Astrocyte of the cerebellum (primary cell): ENCODE measurements around the gene ATF3.

ENCODE experiments used
- DNase-seq: peaks from one replicate; pipeline ENCODE4 v3.0.0-alpha.2; 2011; ENCODE audit warnings: low read depth
- H3K4me3 ChIP-seq: 2 replicates; pipeline ENCODE4 v1.5.1; 2011; ENCODE audit warnings: mild to moderate bottlenecking, low read depth, low read length, moderate library complexity
- CTCF ChIP-seq: IDR thresholded peaks from 2 replicates; pipeline ENCODE4 v1.5.1; 2012; ENCODE audit warnings: low read length, low read depth, moderate library complexity, mild to moderate bottlenecking; ENCODE audit errors: missing control alignments
- in situ Hi-C: cut with HindIII; loops from 2 replicates; pipeline ENCODE4 v1.10.0; 2017; ENCODE audit warnings: low sequenced_read_pairs

Gene ATF3

GRCh38 chr1:212607206-212607912 is 1.2 kb upstream of the ATF3 start:
- TF ChIP-seq CTCF = no peak
- no peak for DNase-seq
- H3K4me3 ChIP-seq = peak overlapping the region; percentile 72
- in situ Hi-C loops = loop anchor here (5.0 kb wide), 1 partner anchor 120 kb away; no protein-coding TSS in a partner anchor

GRCh38 chr1:212607913-212608391 is 609 bp upstream of the ATF3 start:
- peak overlapping the region; percentile 72 for H3K4me3 ChIP-seq
- no peak for DNase-seq
- TF ChIP-seq CTCF = no peak
- in situ Hi-C loops = loop anchor here (5.0 kb wide), 1 partner anchor 121 kb away; no protein-coding TSS in a partner anchor

GRCh38 chr1:212608959-212609700 is 569 bp downstream of the ATF3 start:
- H3K4me3 ChIP-seq = peak overlapping the region; percentile 72
- in situ Hi-C loops = loop anchor here (5.0 kb wide), 1 partner anchor 122 kb away; no protein-coding TSS in a partner anchor
- DNase-seq = no peak
- TF ChIP-seq CTCF = peak; percentile 66

- H3K4me3 ChIP-seq = peak overlapping the region; percentile 72
- no peak for DNase-seq
- TF ChIP-seq CTCF = no peak
- in situ Hi-C loops = loop anchor here (5.0 to 10.0 kb wide), 2 partner anchors 123 to 175 kb away; no protein-coding TSS in a partner anchor
Observed at GRCh38 chr1:212609701-212610574, 1.4 kb downstream of the ATF3 start.

GRCh38 chr1:212610575-212610967 is 2.0 kb downstream of the ATF3 start:
- peak overlapping the region; percentile 72 for H3K4me3 ChIP-seq
- TF ChIP-seq CTCF = no peak
- in situ Hi-C loops = loop anchor here (10.0 kb wide), 1 partner anchor 174 kb away; no protein-coding TSS in a partner anchor
- DNase-seq = no peak
